AG10803 (cell line): Measurements from ENCODE around the gene GPR89B.
A peak's percentile ranks its signal among the peaks of the same experiment; 100 is the strongest.

Experiments used
- DNase-seq: peaks from one replicate; pipeline ENCODE4 v3.0.0; 2010; ENCODE audit warnings: low read depth
- H3K4me3 ChIP-seq: 2 replicates; pipeline ENCODE4 v1.5.1; 2011; ENCODE audit warnings: mild to moderate bottlenecking, low read length, control low read depth
- TF ChIP-seq, protein P1 (sequence below): conservative IDR thresholded peaks from 2 replicates; pipeline ENCODE4 v1.5.1; 2011; ENCODE audit warnings: mild to moderate bottlenecking, low read length, control low read depth, inconsistent platforms

Gene GPR89B

GRCh38 chr1:147928236-147929132 is at the start of gene GPR89B:
Gene GPR89B (plus strand): TSS chr1:147928420. CDS start chr1:147928537, 117 bp downstream.
- peak; percentile 80 for DNase-seq
- peak within 1 kb of the TSS; percentile 74 for H3K4me3 ChIP-seq

DNA sequence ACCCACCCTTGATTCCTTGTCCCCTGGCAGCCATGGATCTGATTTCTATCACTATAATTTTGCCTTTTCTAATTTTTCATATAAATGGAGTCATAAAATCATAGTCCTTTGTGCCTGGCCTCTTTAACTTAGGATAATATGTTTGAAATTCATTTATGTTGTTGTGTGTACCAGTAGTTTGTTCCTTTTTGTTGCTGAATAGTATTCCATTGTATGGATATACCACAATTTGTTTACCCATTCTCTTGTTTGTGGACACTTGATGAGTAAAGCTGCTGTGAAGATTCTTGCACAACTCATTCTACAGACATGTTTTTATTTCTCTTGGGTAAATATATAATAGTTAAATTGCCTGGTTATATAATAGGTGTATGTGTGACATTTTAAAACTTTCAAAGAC is 48.3 kb upstream of the GPR89B start:
- H3K4me3 ChIP-seq, result no peak overlapping the region

GRCh38 chr1:147882535-147882934 is 45.7 kb upstream of the GPR89B start:
- DNase-seq, result no peak
- TF ChIP-seq, protein P1, sequence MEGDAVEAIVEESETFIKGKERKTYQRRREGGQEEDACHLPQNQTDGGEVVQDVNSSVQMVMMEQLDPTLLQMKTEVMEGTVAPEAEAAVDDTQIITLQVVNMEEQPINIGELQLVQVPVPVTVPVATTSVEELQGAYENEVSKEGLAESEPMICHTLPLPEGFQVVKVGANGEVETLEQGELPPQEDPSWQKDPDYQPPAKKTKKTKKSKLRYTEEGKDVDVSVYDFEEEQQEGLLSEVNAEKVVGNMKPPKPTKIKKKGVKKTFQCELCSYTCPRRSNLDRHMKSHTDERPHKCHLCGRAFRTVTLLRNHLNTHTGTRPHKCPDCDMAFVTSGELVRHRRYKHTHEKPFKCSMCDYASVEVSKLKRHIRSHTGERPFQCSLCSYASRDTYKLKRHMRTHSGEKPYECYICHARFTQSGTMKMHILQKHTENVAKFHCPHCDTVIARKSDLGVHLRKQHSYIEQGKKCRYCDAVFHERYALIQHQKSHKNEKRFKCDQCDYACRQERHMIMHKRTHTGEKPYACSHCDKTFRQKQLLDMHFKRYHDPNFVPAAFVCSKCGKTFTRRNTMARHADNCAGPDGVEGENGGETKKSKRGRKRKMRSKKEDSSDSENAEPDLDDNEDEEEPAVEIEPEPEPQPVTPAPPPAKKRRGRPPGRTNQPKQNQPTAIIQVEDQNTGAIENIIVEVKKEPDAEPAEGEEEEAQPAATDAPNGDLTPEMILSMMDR, result no peak
- H3K4me3 ChIP-seq, result no peak overlapping the region

More for the DNA sequence above, 48.3 kb upstream of the GPR89B start:
- TF ChIP-seq, protein P1, result no peak
- DNase-seq, result no peak

- DNase-seq, result peak; percentile 14
- no peak overlapping the region for H3K4me3 ChIP-seq
- TF ChIP-seq, protein P1, result peak; percentile 43
These were observed 37.9 kb upstream of the GPR89B start for GRCh38 chr1:147890177-147890790.

GRCh38 chr1:147891088-147891487 is 37.1 kb upstream of the GPR89B start:
- no peak overlapping the region for H3K4me3 ChIP-seq
- TF ChIP-seq, protein P1, result no peak
- DNase-seq, result no peak

GRCh38 chr1:147892216-147892615 is 36.0 kb upstream of the GPR89B start:
- TF ChIP-seq, protein P1, result no peak
- no peak for DNase-seq
- H3K4me3 ChIP-seq, result no peak overlapping the region

- DNase-seq, result peak; percentile 68
- TF ChIP-seq, protein P1, result peak; percentile 100
- H3K4me3 ChIP-seq, result no peak overlapping the region
These were observed 35.4 kb upstream of the GPR89B start for GRCh38 chr1:147892731-147893214.
